OCI-LY7 (cell line): ENCODE measurements around the gene GGA1. TPM values are rescaled to one million over a fixed set of nuclear protein-coding genes. Genes with fewer than 3 reads are reported as not detected.
"Not testable (repeated sequence)": the region's sequence is repeated elsewhere in the genome, so short reads cannot be mapped to it uniquely, and the experiment has no call there.

ENCODE experiments used
- BruUV-seq: library from RNA; stranded (reverse); fragments of 400-500 nt; replicated peaks from 2 replicates; lab custom pipeline; 2021; lab: Mats Ljungman, UMichigan
- CTCF ChIA-PET: fragments of 300-600 bp; sonication (Branson Sonifier 250); formaldehyde crosslinking; loops from one replicate; lab custom pipeline; 2022; ENCODE audit warnings: antibody characterized with exemption; ENCODE audit not compliant: unreplicated experiment; lab: Charles Lee
- POLR2A ChIA-PET: fragments of 300-600 bp; sonication (Branson Sonifier 250); formaldehyde crosslinking; loops from one replicate; lab custom pipeline; 2022; ENCODE audit warnings: antibody characterized with exemption; lab: Charles Lee
- DNase-seq: peaks from one replicate; pipeline ENCODE4 v3.0.0-alpha.2; 2015; ENCODE audit warnings: low spot score
- H2AFZ ChIP-seq: fragments of 200-600 bp; sonication (generic), shearing (Covaris generic); 2 replicates; pipeline ENCODE4 v1.6.1; 2014; ENCODE audit warnings: mild to moderate bottlenecking, antibody characterized with exemption, low read length, moderate library complexity
- H3K27ac ChIP-seq: fragments of 200-600 bp; sonication (generic); 2 replicates; pipeline ENCODE4 v1.5.1; 2014; ENCODE audit warnings: mixed run types, low read depth, mild to moderate bottlenecking, moderate library complexity, low read length, inconsistent platforms; ENCODE audit not compliant: poor library complexity, severe bottlenecking
- H3K36me3 ChIP-seq: fragments of 200-600 bp; sonication (generic); 2 replicates; pipeline ENCODE4 v1.6.1; 2014; ENCODE audit warnings: mild to moderate bottlenecking, antibody characterized with exemption, low read length, moderate library complexity, mixed read lengths; ENCODE audit not compliant: insufficient read depth
- H3K4me1 ChIP-seq: fragments of 200-600 bp; sonication (generic); 2 replicates; pipeline ENCODE4 v1.5.1; 2014; ENCODE audit warnings: mild to moderate bottlenecking, low read length; ENCODE audit not compliant: insufficient read depth, poor library complexity, severe bottlenecking
- H3K4me2 ChIP-seq: fragments of 200-600 bp; sonication (generic); 2 replicates; pipeline ENCODE4 v1.6.1; 2014; ENCODE audit warnings: mild to moderate bottlenecking, low read length
- H3K4me3 ChIP-seq: fragments of 200-600 bp; sonication (generic); 2 replicates; pipeline ENCODE4 v1.5.1; 2014; ENCODE audit warnings: mild to moderate bottlenecking, low read depth, low read length; ENCODE audit not compliant: poor library complexity, severe bottlenecking
- H3K79me2 ChIP-seq: fragments of 200-600 bp; sonication (generic); 2 replicates; pipeline ENCODE4 v1.6.1; 2016; ENCODE audit warnings: low read depth, mild to moderate bottlenecking, low read length, moderate library complexity, mixed read lengths; ENCODE audit not compliant: insufficient read depth
- H3K9me2 ChIP-seq: fragments of 200-600 bp; sonication (generic); 2 replicates; pipeline ENCODE4 v1.6.1; 2016; ENCODE audit warnings: mild to moderate bottlenecking, low read length, mixed read lengths; ENCODE audit not compliant: insufficient read depth
- H3K9me3 ChIP-seq: fragments of 200-600 bp; sonication (generic); 2 replicates; pipeline ENCODE4 v1.6.1; 2014; ENCODE audit warnings: mild to moderate bottlenecking, mixed run types, low read length, mixed read lengths
- H4K20me1 ChIP-seq: fragments of 200-600 bp; sonication (generic); 2 replicates; pipeline ENCODE4 v1.6.1; 2014; ENCODE audit warnings: mild to moderate bottlenecking, antibody characterized with exemption, low read length, moderate library complexity, mixed read lengths; ENCODE audit not compliant: insufficient read depth
- CTCF ChIP-seq: fragments of 200-600 bp; sonication (generic); conservative IDR thresholded peaks from 2 replicates; pipeline ENCODE4 v1.5.1; 2014; ENCODE audit warnings: mild to moderate bottlenecking, antibody characterized with exemption, low read length, moderate library complexity, mixed read lengths
- EZH2phosphoT487 ChIP-seq: fragments of 200-600 bp; sonication (generic); IDR thresholded peaks from 2 replicates; pipeline ENCODE4 v1.6.1; 2018; ENCODE audit warnings: low read depth, borderline replicate concordance, mild to moderate bottlenecking, mixed run types, antibody characterized with exemption, low read length, moderate library complexity, mixed read lengths
- intact Hi-C: fragments of 100-400 bp; cut with micrococcal nuclease; formaldehyde crosslinking; loops from one replicate; pipeline ENCODE4 v1.10.0; 2022; ENCODE audit not compliant: unreplicated experiment
- total RNA-seq, 2 experiments: library from RNA; depleted of rRNA in 1 of 2; stranded (reverse); fragments of >200 nt in 1 of 2; shearing (Covaris generic) in 1 of 2; gene quantifications; 2 replicates each; pipeline ENCODE4 v1.2.3, GENCODE V29; 2014 to 2022

Gene GGA1
- total RNA-seq, 2 experiments from 2014 or later, result 127 to 172 TPM

GRCh38 chr22:37655252-37655563 lies 46.6 kb downstream of the GGA1 start:
- no peak overlapping the region for H2AFZ ChIP-seq
- H3K4me2 ChIP-seq, result no peak overlapping the region
- CTCF ChIA-PET, result interaction anchor here (0.6 kb wide), 1 partner anchor 113 kb away, joined by 3 read pairs; no protein-coding TSS in a partner anchor
- peaks cover 9% of the 10 kb centered on the region for H3K4me1 ChIP-seq
- no peak for DNase-seq
- peaks cover 9% of the 10 kb centered on the region for H4K20me1 ChIP-seq
- H3K9me3 ChIP-seq, result no peaks in the 10 kb centered on the region
- H3K4me3 ChIP-seq, result no peak overlapping the region
- no TSS peak for BruUV-seq
- POLR2A ChIA-PET, result no interaction called here
- TF ChIP-seq CTCF (no peak), EZH2phosphoT487 (no peak)
- H3K79me2 ChIP-seq, result peaks cover 11% of the 10 kb centered on the region
- H3K36me3 ChIP-seq, result peaks cover 33% of the 10 kb centered on the region
- intact Hi-C loops, result no loop called here
- H3K27ac ChIP-seq, result no peak overlapping the region
- no peaks in the 10 kb centered on the region for H3K9me2 ChIP-seq

- H3K27ac ChIP-seq, H3K9me3 ChIP-seq, H3K9me2 ChIP-seq, CTCF ChIA-PET, BruUV-seq, DNase-seq, H3K4me2 ChIP-seq, POLR2A ChIA-PET, intact Hi-C loops, H3K4me3 ChIP-seq, H2AFZ ChIP-seq: not testable (repeated sequence)
- Histone ChIP-seq H3K4me1 (peaks cover 23% of the 10 kb centered on the region), H3K79me2 (peaks cover 25% of the 10 kb centered on the region), H3K36me3 (peaks cover 33% of the 10 kb centered on the region), H4K20me1 (peaks cover 17% of the 10 kb centered on the region)
Measured at GRCh38 chr22:37656583-37656982, 47.9 kb downstream of the GGA1 start.

- H3K36me3 ChIP-seq, result peaks cover 35% of the 10 kb centered on the region
- no peaks in the 10 kb centered on the region for H3K9me3 ChIP-seq
- H3K79me2 ChIP-seq, result peaks cover 36% of the 10 kb centered on the region
- TF ChIP-seq CTCF (no peak), EZH2phosphoT487 (no peak)
- CTCF ChIA-PET, result interaction anchor here (1.5 to 1.6 kb wide), 2 partner anchors 15 to 24 kb away, joined by 6 to 11 read pairs; no protein-coding TSS in a partner anchor
- intact Hi-C loops, result no loop called here
- H3K4me2 ChIP-seq, result peak overlapping the region; percentile 88
- no peaks in the 10 kb centered on the region for H3K9me2 ChIP-seq
- peaks cover 32% of the 10 kb centered on the region for H3K4me1 ChIP-seq
- DNase-seq, result no peak
- H2AFZ ChIP-seq, result peak overlapping the region; percentile 74; the same call in 1 of the 2 replicates
- H4K20me1 ChIP-seq, result peaks cover 20% of the 10 kb centered on the region
- peak overlapping the region; percentile 70 for H3K27ac ChIP-seq
- BruUV-seq, result no TSS peak
- peak overlapping the region; percentile 90 for H3K4me3 ChIP-seq
- POLR2A ChIA-PET, result interaction anchor here (0.6 to 2.3 kb wide), 21 partner anchors 9 to 298 kb away, joined by 3 to 11 read pairs (median 4); partner anchors contain the start of genes ANKRD54, GGA1 and LGALS2
Measured at GRCh38 chr22:37657590-37658132, 49.0 kb downstream of the GGA1 start.
